Activated T-helper 2 cell treated with anti-CD3 and anti-CD28 coated beads, Interferon-gamma antibody, Interleukin-2, Interleukin-4, amounts not matched to agents 10 μg/mL and 5 μg/mL and 100 μg/mL, durations not matched to agents 14 hours and 24 hours and 36 hours (primary cell): ENCODE data around the gene CYFIP2. TPM values are rescaled to one million over a fixed set of nuclear protein-coding genes. Genes with fewer than 3 reads are reported as not detected.

Source experiments
- DNase-seq: peaks from one replicate; pipeline ENCODE4 v3.0.0; 2021; ENCODE audit warnings: low spot score
- H3K27ac Mint-ChIP-seq: one replicate; pipeline ENCODE4 v1.8.0; 2021; ENCODE audit warnings: mixed read lengths
- H3K27me3 Mint-ChIP-seq: one replicate; pipeline ENCODE4 v1.8.0; 2021; ENCODE audit warnings: low read depth, mixed read lengths
- H3K36me3 Mint-ChIP-seq: one replicate; pipeline ENCODE4 v1.8.0; 2021; ENCODE audit warnings: low read depth, mixed read lengths
- H3K4me1 Mint-ChIP-seq: one replicate; pipeline ENCODE4 v1.8.0; 2021; ENCODE audit warnings: low read depth, mixed read lengths
- H3K4me3 Mint-ChIP-seq: one replicate; pipeline ENCODE4 v1.8.0; 2021; ENCODE audit warnings: low read depth, mild to moderate bottlenecking, moderate library complexity, mixed read lengths
- H3K9me3 Mint-ChIP-seq: one replicate; pipeline ENCODE4 v1.8.0; 2021; ENCODE audit warnings: mixed read lengths
- intact Hi-C: fragments of 100-400 bp; cut with micrococcal nuclease; formaldehyde crosslinking; loops from one replicate; pipeline ENCODE4 v1.15.1; 2023
- total RNA-seq: library from RNA; stranded (reverse); gene quantifications from 2 replicates; pipeline ENCODE4 v1.2.3, GENCODE V29; 2022

CYFIP2 gene
- total RNA-seq, 1 donor from 2014 or later = 171 TPM

DNA sequence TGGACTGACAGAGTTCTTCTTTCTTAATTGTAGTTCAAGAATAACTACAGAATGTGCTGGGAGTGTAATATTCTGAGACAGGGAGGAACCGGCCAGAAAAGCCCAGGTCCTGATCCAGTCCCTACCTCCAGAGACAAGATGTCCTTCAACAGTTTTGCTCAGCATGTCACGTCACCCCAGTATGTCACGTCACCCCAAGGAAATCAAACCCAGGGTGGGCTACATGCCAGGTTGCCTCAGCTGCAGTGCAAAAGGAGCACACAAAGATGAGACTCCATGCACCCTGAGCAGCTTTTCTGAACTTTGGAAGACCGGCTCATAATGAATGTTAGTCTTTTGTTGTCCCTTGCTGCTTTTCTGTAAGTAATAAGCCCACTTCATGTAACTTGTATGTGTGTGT lies 168.2 kb downstream of the CYFIP2 start:
- Mint-ChIP-seq H3K27ac (no peak overlapping the region), H3K27me3 (peaks cover 8% of the 10 kb centered on the region), H3K9me3 (peaks cover 10% of the 10 kb centered on the region), H3K36me3 (peaks cover 5% of the 10 kb centered on the region), H3K4me1 (peaks cover 12% of the 10 kb centered on the region), H3K4me3 (no peak overlapping the region)
- DNase-seq = no peak
- intact Hi-C loops = no loop called here

DNA sequence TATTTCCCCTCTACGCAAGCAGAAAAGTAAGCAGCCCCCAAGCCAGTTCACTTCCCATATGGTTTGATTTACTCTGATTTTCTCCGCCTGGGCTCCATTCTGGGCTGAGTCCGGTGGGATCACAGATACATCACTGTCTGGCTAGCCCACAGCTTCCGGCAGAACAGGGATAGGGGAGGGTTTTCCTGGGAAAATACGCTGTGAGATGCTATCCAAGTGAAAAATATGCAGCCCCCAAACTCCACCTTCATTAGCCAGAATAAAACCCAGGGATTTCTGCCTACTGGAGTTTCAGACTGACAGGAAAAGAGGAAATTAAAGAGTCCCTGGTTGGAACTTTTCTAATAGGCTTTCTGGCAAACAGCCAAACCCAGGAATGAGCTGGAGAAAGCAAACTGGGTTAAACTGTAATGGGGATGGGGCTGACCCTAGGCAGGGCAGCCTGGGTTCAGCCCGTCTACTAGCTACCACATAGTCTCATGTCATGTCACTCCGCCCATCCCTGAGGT lies 177.2 kb downstream of the CYFIP2 start:
- Mint-ChIP-seq H3K9me3 (no peaks in the 10 kb centered on the region), H3K36me3 (no peaks in the 10 kb centered on the region), H3K27me3 (peaks cover 11% of the 10 kb centered on the region), H3K4me3 (no peak overlapping the region), H3K4me1 (no peaks in the 10 kb centered on the region), H3K27ac (no peak overlapping the region)
- intact Hi-C loops = no loop called here
- no peak for DNase-seq

DNA sequence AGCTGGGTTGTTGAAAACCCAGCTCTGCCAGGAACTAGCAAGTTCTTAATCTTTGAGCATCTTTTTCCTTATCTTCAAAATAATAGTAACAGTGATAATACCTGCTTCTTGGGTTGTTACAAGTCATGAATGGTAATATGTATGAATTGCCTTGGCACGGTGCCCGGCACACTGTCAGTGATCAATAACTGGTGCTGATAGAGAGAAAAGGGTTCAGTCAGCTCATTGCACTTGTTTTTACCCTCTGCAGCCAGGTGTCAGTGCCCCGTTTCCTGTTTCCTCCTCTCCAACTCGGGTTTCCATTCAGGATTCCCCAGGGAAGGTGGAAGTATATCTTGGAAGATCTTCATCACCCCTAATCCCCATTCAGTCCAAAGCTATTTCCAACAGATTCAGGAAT lies 178.3 kb downstream of the CYFIP2 start:
- Mint-ChIP-seq H3K4me3 (no peak overlapping the region), H3K27me3 (peaks cover 11% of the 10 kb centered on the region), H3K9me3 (no peaks in the 10 kb centered on the region), H3K4me1 (no peaks in the 10 kb centered on the region), H3K27ac (no peak overlapping the region), H3K36me3 (no peaks in the 10 kb centered on the region)
- intact Hi-C loops = no loop called here
- DNase-seq = no peak

Other genes with a start within 250 kb of the CYFIP2 start
- 0.64 and 1.2 TPM in 2 replicates for gene HAVCR1, start 207.0 kb upstream of the CYFIP2 start, total RNA-seq
- gene HAVCR2, start 157.1 kb upstream of the CYFIP2 start, total RNA-seq = 48.6 and 50.5 TPM in 2 replicates
- gene MED7, start 123.3 kb upstream of the CYFIP2 start, total RNA-seq = 12.5 and 13.1 TPM in 2 replicates
- gene GARIN3, start 99.9 kb upstream of the CYFIP2 start, total RNA-seq = 0.23 and 0.30 TPM in 2 replicates
- gene ITK, start 85.3 kb upstream of the CYFIP2 start, total RNA-seq = 313 and 319 TPM in 2 replicates
- 1.9 and 2.1 TPM in 2 replicates for gene NIPAL4, start 194.1 kb downstream of the CYFIP2 start, total RNA-seq